GM18502 (cell line): ENCODE results near the gene NMD3.
"Not testable (repeated sequence)": the region's sequence is repeated elsewhere in the genome, so short reads cannot be mapped to it uniquely, and the experiment has no call there.

Experiments
- ATAC-seq: cut with Tn5 transposase; IDR thresholded peaks from one replicate; pipeline ENCODE4 v1.9.1; 2021; ENCODE audit warnings: mild to moderate bottlenecking; ENCODE audit not compliant: unreplicated experiment, poor library complexity

Gene NMD3

DNA sequence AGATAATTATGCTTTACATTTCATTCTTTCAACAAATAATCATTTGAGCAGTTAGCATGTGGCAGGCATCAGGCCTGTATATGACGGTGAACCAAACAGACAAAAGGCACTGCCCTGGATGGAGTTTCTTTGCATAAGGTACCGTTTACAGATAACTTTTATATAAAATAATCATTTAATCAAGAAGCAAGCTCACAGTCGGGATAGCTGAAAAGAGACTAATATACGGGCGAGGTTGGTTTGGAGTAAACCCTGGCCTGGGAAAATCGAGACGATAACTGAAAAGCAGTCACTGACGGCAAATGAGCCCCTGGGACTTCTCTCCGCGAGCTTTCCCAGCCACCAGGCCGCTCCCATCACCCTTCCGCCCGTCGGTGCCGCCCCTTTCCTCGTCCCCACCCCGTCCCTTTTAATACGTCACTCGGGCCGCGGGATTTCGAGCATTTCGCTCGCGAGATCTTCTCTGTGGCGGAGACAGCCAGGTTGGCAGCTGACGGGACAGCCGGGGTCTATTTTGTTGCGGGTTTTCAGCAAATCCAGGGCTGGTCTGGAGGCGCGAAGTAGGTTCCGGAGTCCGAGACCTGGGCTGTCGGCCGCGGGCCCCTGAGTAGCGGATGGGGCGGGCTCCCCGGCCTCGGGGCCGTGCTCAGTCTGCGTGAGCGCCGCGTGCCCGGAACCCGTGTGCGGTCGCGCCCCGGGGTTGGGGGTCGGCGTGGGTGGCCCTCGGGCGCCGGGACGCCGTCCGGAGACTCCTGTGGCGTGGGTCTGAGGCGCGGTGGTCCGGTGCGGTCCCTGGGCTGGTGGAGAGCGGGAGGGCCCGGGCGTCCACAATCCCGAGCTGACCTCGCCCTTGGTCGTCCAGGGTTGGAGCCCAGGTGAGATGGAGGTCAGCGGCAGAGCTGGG lies at the start of gene NMD3:
NMD3 (plus strand) TSS at position 462 of the 904 bp plus-strand sequence. CDS start 703 bp downstream, outside the sequence.
- ATAC-seq, result peak; percentile 98

DNA sequence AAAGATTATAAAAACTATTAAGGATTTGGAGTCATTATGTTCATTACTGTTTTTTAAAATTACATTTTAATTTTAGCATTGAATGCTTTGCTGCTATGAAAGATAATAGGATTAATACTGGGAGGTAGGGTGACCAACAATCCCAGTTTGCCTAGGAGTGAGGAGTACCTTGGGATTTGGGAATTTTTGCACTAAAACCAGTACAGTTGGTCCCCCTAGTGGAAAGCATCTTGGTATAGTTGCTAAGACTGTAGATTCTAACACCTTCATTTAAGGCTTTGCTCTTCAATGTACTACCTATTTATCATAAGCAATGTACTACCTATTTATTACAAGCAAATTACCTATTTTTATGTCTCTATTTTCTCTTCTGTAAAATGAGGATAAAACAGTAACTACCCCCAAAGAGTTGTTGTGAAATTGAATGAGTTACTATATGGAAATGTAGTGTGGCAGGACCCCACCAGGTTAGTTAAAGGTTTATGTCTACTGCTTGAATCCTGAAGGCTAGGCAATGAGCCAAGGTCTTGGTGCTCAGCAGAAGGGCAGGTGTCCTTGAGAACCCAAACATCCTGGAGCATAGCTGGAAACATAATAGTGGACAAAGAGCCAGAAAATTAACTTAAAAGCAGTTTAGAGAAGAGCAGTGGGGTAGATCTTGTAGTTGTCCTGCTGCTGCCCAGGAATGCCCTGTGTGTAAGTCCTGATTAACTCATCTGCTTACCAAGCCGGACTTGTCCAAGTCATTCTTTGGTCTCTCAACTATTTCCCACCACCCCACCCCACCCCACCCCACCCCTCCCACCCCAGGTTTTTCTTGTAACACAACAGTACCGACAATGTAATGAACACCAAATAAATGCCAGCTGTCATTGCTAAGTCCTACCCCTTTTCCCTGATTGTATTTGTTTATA lies 49.2 kb upstream of the NMD3 start:
- no peak for ATAC-seq

DNA sequence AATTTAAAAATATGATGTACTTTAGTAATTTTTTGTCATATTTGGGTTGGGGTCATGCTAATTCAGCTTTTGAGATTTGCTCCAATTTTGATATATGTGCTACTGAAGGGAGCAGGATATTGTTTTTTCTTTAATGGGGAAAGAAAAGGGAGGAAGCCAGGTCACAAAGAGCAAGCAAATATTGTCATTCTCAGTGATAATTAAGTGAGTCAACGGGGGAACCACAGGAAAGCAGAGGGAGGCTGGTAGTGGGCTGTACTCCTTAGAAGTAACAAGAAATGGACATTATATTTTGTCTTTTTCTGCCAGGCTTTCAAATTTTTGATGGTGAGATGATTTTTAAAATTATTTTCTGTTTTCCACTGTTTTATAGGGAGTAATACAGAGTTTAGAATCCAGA lies 45.6 kb upstream of the NMD3 start:
- ATAC-seq, result no peak

DNA sequence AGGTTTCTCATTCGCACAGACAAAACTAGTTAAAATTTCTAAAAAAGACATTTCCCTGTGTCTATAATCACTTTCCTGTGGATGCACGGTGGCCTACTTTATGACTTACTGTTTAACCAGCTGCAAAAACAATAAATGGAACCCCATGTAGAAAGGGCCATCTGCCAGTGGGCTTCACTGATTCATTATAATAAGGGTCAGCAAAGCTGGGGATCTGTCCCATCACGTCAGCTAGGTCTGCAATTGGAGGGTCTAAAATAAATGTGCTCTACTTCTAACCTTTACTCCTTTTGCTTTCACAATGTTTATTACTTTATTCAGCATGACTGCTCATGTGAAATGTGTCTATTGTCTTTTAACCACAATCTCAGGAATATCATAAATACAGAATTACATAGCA lies 43.1 kb upstream of the NMD3 start:
- no peak for ATAC-seq

DNA sequence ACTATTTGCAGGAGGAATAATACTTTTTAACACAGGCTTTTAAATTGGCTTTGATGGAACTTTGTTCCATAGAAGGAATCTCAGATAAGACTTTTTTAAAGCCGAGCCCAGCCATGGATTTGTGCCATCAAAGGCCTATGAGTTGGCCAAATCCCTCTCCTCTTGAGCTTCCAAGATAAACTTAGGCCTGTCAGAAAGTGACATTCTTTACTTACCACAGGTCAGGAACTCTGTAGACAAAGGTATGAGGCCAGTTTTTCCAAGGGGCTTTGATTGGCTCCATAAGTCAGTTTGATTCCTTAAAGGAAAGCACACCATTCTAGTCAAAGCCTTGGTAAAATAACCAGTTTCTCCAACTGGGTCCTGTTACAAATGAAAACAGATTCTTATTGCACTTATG lies 39.7 kb upstream of the NMD3 start:
- not testable (repeated sequence) for ATAC-seq

DNA sequence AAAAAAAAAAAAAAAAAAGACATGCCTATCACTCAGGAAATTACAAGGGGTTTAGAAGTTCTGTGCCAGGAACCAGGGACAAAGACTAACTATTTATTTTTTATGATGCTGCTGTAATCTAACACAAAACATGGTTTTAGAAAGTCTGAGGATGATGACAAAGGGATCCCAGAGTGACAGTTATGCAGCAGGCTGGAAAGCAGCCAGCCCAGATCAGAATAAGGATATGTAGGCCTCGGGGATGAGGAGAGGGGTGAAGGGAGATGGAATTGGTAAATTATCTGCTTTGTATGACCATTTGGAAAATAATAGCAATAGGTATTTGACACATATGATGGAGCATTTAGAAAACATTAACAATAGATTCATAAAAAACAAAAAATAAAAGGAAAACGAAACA lies 34.1 kb upstream of the NMD3 start:
- no peak for ATAC-seq

DNA sequence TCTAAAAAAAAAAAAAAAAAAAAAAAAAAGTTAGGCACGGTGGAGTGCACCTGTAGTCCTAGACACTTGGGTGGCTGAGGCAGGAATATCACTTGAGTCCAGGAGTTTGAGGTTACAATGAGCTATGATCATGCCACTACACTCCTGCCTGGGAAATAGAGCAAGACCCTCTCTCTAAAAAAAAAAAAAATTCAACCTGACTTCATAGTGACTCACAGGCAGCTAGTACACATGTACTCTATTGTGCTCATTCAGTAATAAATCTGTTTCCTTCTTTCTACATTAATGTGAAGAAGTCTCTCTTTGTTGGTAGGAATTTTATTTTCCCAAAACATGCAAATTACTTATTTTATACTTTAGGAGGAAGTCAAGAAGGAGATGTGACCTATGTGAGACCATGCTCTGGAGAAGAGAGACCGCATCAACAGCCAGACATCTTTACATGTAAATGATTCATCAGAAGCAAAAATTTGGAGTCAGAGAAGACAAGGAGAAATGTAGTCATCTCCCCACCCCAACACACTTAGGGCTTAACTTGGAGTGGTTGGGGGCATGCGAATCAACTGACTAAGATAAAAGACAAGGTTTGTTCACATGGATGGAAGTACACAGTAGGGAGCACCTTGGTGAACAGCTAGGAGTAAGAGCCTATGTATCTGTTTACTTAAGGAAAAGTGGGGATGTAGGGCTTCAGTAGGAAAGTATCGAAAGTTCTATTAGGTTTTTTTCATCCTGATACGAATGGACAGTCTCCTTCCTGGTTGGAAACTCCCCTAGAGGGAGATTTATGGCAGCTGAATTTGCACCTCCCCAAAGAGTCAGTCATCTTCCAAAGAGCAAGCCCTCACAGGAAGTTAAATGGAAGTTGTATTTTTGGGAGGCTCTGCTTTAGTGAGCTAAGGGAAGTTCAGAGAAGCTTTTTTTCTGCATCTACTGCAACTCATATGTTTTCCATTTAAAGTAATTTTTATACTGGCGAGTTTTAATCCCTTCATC lies 23.0 kb upstream of the NMD3 start:
- no peak for ATAC-seq

DNA sequence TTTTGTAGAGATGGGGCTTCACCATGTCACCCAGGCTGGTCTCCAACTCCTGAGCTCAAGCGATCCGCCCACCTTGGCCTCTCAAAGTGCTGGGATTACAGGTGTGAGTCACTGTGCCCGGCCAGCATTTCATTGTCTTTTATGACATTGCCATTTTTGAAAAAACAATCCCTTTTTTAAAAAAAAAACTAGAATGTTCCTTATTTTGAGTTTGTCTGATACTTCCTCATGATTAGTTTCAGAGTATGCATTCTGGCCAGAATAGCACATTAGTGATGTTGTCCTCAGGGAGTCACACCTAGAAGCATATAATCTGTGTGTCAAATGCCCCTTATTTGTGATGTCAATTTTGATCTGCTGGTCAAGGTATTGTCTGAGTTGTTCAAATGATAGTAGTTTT lies 21.2 kb upstream of the NMD3 start:
- no peak for ATAC-seq

DNA sequence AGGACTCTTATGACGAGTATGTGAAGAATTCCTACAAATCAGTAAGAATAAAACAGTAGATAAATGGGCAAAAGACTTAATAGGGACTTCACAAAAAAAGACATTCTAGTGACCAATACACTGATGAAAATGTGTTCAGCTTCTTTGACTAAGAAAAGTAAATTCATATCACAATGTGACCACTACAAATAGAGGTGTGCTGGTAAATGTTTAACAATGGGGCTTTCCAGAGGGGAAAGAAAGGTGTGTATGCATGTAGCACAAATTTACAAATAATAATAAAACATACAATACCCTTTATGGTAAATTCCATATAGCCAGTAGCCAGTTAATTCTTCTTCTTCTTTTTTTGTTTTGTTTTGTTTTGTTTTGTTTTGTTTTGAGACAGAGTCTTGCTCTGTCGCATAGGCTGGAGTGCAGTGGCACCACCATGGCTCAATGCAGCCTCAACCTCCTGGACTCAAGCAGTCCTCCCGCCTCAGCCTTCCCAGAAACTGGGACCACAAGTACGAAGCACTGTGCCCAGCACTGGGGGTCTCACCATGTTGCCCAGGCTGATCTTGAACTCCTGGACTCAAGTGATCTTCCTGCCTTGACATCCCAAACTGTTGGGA lies 17.5 kb upstream of the NMD3 start:
- no peak for ATAC-seq

DNA sequence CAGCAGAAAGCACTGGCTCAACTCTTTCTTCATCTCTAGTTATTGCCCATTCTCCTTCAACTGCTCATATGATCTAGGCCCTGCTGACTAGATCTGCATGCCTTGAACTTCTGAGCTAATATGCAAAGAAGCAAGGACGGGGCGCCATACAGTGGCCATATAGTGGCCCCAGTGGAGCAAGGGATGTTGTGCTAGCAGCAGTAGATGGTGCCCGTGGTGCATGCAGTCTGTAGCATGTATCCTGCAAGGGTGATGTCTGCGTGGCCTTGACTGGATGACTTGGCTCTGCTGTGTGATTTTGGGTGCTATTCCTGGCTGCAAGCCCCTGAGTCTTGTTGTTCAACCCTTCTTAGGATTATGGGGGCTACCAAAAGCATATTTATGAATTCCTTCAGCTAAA lies 12.2 kb upstream of the NMD3 start:
- ATAC-seq, result no peak

DNA sequence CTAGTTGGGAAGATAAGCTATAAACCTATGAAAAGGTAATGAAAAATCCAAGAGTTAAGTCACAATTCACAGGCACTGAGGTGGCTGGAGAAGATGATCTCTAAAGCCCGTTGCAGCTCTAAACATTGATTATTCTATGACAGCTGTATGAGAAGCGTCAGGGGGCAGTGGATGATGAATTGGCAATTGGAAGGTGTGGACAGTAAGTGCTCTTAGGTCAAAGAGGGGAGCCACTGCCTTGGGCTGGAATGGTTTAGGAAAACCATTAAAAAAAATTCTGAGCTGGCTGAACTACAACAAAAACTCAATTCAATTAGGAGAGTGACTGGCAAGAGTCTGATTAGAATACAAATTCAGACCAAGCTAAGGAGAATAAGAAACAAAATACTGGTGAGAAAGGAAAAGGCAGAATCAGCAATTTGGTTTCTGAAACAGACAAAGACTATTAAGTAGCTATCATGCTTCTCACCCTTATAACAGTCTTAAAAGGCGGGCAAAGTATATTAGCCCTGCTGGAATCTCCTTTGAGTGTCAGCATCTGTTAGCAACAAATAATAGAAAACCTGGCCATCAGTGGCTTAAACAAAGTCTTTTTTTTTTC lies 8.8 kb upstream of the NMD3 start:
- ATAC-seq, result no peak

DNA sequence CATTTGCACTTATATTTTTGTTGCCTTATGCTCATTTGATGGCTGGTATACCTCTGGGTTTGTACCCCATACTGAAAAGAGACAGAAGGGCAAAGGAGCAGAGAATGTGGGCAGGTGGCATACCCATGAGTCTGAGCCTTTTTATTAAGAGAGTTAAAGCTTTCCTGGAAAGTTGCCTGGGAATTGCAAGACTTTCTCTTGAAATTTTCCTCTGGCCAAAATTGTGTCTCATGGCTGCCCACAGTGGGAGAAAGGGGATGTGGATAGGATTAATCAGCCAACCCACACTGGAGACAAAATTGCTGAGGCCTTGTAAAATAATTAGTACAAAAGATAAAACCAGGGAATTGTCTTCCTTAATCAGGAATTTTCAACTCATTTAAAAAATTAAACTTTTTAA lies 8.2 kb upstream of the NMD3 start:
- no peak for ATAC-seq

DNA sequence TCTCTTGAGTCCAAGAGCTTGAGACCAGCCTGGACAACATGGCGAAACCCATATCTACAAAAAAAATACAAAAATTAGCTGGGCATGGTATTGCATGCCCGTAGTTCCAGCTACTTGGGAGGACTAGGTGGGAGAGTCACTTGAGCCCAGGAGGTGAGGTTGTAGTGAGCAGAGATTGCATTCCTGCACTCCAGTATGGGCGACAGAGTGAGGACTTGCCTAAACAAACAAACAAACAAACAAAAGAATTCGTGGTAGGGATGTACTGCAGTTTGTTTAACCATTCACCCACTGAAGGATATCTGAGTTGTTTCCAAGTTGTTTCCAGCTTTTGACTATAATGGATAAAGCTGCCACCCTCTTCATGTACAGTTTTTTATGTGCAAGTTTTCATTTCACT lies 7.5 kb upstream of the NMD3 start:
- ATAC-seq, result no peak

DNA sequence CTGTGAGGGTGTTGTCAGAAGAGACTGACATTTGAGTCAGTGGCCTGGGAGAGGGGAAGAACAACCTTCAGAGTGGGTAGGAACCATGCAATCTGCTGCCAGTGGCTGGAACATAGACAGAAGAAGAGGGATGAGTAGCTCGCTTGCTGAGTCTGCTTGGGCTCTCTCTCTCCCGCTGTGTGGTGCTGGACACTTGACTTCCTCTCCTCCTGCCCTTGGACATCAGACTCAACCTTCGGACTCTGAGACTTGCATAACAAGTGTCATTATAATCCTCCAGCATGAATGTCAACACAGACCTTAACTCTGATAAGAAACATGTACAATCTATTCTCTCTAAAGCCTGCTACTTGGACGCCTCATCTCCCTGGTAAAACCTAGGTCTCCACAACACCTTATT lies 5.9 kb upstream of the NMD3 start:
- no peak for ATAC-seq

DNA sequence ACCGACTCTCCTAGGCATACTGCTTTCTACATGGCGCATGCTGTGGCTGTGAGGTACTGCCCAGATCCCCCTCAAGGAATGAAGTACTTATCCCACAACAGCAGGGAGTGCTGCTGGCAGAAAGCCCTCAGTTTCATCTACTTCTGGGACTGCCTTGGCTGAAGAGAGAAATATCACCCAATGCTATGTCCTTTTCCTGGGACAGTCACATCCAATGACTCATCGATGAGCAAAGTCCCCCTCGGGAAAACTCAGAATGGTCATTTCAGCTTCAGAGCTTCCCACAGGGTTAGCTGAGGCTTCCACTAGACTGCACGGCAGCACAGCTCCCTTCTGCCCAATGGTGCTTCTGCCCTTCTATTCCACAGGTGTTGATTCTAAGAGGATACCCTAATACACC lies 3.6 kb upstream of the NMD3 start:
- ATAC-seq, result no peak

DNA sequence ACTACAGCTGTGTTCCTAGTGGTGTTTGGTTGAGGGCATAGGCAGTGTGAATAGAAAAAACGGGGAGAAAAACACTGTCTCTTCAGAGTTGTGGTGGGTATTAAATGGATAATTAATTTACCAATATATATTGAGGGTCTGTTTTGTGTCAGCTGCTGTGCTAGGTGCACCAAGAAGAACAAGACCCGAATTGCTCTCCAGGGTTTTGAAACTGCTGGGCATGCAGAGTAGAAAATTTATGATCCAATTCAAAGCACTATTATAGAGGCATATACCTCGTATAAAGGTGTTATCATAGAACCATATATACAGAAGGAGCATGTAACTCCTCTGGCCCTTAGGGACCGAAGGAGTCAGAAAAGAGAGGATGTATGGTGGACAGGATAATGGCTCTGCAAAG lies 1.6 kb upstream of the NMD3 start:
- no peak for ATAC-seq

DNA sequence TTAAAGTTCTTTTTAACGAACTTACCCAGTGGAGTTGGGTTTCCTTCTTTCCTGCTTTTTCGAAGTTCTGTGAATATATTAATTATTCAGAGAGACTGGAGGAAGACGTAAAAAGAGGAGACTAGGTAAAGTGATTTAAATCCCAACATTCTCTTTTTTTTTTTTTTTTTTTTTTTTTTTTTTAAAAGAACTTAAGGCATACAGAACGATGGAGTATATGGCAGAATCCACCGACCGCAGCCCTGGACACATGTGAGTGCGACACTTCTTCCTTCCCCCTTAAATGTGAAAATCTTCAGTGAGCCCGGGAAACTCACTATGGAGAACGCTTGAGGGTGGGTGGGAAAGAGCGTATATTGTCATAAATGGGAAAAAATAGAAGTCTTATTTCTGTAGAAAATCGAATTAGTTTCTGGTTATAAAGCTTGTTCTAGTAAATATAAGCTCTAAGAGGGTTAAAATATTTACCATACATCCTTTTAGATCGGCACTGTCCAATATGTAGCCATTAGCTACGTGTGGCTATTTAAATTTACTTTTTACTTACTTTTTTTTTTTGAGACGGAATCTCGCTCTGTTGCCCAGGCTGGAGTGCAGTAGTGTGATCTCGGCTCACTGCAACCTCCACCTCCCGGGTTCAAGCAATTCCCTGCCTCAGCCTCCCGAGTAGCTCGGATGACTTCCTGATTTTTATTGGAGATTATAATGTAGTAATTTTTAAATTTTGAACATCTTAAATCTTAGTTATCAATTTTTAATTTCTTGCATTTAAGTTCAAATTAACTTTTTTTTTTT lies 892 bp downstream of the NMD3 start:
- ATAC-seq, result peak; percentile 29

DNA sequence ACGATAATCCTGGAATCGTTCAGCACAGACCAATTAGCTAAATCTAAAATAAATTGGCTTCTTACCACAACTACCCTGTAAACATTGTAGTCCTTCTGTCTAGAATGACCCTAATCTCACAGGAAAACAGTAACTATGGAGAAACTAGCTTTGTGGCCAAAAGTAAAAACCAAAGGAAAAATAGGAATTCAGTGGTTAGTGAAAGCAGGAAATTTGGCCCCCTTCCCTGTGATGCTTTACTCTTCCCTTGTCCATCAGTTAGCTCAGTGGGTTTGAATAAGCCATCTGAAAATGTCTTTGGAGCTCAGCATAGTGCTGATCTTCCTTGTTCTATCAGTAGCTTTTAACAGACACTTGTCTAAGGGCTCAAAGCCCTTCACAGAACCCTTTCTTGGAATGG lies 1.6 kb downstream of the NMD3 start:
- no peak for ATAC-seq

DNA sequence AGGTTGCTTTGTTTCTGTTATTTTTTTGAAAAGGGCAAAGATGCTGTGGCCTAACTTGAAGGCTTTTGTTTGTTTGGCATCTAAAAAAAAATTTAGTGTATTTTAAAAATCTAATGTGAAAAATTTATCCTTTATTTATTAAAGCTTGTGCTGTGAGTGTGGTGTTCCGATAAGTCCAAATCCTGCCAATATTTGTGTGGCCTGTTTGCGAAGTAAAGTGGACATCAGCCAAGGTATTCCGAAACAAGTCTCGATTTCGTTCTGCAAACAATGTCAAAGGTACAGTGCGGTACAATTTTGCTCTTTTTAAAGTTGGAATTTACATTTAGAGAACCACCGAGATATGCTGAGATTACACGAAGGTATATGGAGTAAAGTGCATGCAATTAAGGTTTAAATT lies 3.7 kb downstream of the NMD3 start:
- ATAC-seq, result no peak
